Adrenal gland (tissue), 5 donors: ENCODE data around the gene CEP95.

Experiments used
- CTCF ChIP-seq, 6 experiments: fragments of 450-650 bp in 4 of 6; fragments of 200-600 bp in 2 of 6; sonication (generic) in 1 of 6; IDR thresholded peaks; 1 replicate in 5 of 6; 2 replicates in 1 of 6; pipeline versions ENCODE4 v1.5.1 to v1.8.0; 2016 to 2021; ENCODE audit warnings: antibody characterized with exemption in 6 of 6, mild to moderate bottlenecking in 2 of 6, moderate library complexity in 1 of 6
- POLR2A ChIP-seq, 2 donors: fragments of 450-650 bp; IDR thresholded peaks; one replicate each; pipeline ENCODE4 v1.6.1; 2017; ENCODE audit warnings: antibody characterized with exemption in 2 of 2, mild to moderate bottlenecking in 2 of 2, moderate library complexity in 1 of 2
- donor health status: DM: no; HTN: no; CAD: no.

GRCh38 chr17:64457156-64457555 lies 49.6 kb upstream of the CEP95 start:
- no peak for TF ChIP-seq POLR2A (IDR thresholded peaks at IDR 0.05)
- no peak for TF ChIP-seq CTCF (IDR thresholded peaks at IDR 0.05)
